SU-DHL-6 (cell line): Measurements from ENCODE around the gene NOL3.

Source experiments
- CTCF ChIP-seq: fragments of 200-600 bp; sonication (generic); IDR thresholded peaks from one replicate; pipeline ENCODE4 v1.5.1; 2017; ENCODE audit warnings: antibody characterized with exemption, mild to moderate bottlenecking, low read length, moderate library complexity; ENCODE audit not compliant: insufficient read depth, poor library complexity, severe bottlenecking
- EZH2phosphoT487 ChIP-seq: fragments of 200-600 bp; sonication (generic), shearing (Covaris generic); conservative IDR thresholded peaks from 2 replicates; pipeline ENCODE4 v1.6.1; 2018; ENCODE audit warnings: mild to moderate bottlenecking, antibody characterized with exemption, low read length, moderate library complexity, mixed read lengths

- TF ChIP-seq CTCF (no peak), EZH2phosphoT487 (no peak)
Measured at GRCh38 chr16:67191411-67191994, 21.2 kb downstream of the NOL3 start.
